Upper lobe of right lung (tissue), 1 donor: ENCODE results near the gene TNK2. TPM values are rescaled to one million over a fixed set of nuclear protein-coding genes. Genes with fewer than 3 reads are reported as not detected.

ENCODE experiments used
- ATAC-seq: fragments of 200-7000 bp; cut with Tn5 transposase; one replicate; pipeline ENCODE4 v1.9.1; 2020; ENCODE audit warnings: mild to moderate bottlenecking, moderate library complexity
- DNase-seq: peaks from one replicate; pipeline ENCODE4 v3.0.0-alpha.2; 2020
- H3K27ac ChIP-seq: fragments of 200-600 bp; one replicate; pipeline ENCODE4 v1.8.0; 2022
- H3K27me3 ChIP-seq: fragments of 200-600 bp; one replicate; pipeline ENCODE4 v1.8.0; 2022; ENCODE audit warnings: mild to moderate bottlenecking
- H3K36me3 ChIP-seq: fragments of 200-600 bp; one replicate; pipeline ENCODE4 v1.8.0; 2022
- H3K4me1 ChIP-seq: fragments of 200-600 bp; one replicate; pipeline ENCODE4 v1.8.0; 2022
- H3K4me3 ChIP-seq: fragments of 200-600 bp; one replicate; pipeline ENCODE4 v1.8.0; 2022; ENCODE audit warnings: mild to moderate bottlenecking
- H3K9me3 ChIP-seq: fragments of 200-600 bp; one replicate; pipeline ENCODE4 v1.8.0; 2022
- CTCF ChIP-seq: fragments of 200-600 bp; IDR thresholded peaks from one replicate; pipeline ENCODE4 v1.8.0; 2022; ENCODE audit warnings: antibody characterized with exemption
- intact Hi-C: fragments of 100-400 bp; cut with DNase I; formaldehyde crosslinking; loops from one replicate; pipeline ENCODE4 v1.11.0; 2022
- total RNA-seq: library from RNA; stranded (reverse); fragmentation: NEBNext Ultra II Directional; extraction: Animal tissue kit (Norgen Biotek cat#: 25700); gene quantifications from one replicate; pipeline ENCODE4 v1.2.1, GENCODE V29; 2021
- donor health status: DM: no; HTN: yes; CAD: no; lungs with severe emphysema.

TNK2 gene
- total RNA-seq, 1 donor from 2014 or later = 58.8 TPM

GRCh38 chr3:195853996-195854395 is 54.4 kb downstream of the TNK2 start:
- Histone ChIP-seq H3K27me3 (no peaks in the 10 kb centered on the region), H3K36me3 (no peaks in the 10 kb centered on the region), H3K9me3 (no peaks in the 10 kb centered on the region), H3K4me1 (peaks cover 3% of the 10 kb centered on the region), H3K27ac (no peak overlapping the region), H3K4me3 (no peak overlapping the region)
- no peak for ATAC-seq
- intact Hi-C loops = no loop called here
- DNase-seq = no peak
- TF ChIP-seq CTCF = no peak

GRCh38 chr3:195853036-195853435 is 55.3 kb downstream of the TNK2 start:
- DNase-seq (no peak), ATAC-seq (no peak)
- TF ChIP-seq CTCF = no peak
- Histone ChIP-seq H3K27me3 (no peaks in the 10 kb centered on the region), H3K4me3 (no peak overlapping the region), H3K9me3 (no peaks in the 10 kb centered on the region), H3K36me3 (no peaks in the 10 kb centered on the region), H3K4me1 (peaks cover 3% of the 10 kb centered on the region), H3K27ac (no peak overlapping the region)
- intact Hi-C loops = no loop called here

- TF ChIP-seq CTCF = peak; percentile 100
- Histone ChIP-seq H3K36me3 (no peaks in the 10 kb centered on the region), H3K27me3 (no peaks in the 10 kb centered on the region), H3K9me3 (no peaks in the 10 kb centered on the region), H3K27ac (no peak overlapping the region), H3K4me1 (peaks cover 3% of the 10 kb centered on the region), H3K4me3 (no peak overlapping the region)
- intact Hi-C loops = no loop called here
- peak; percentile 98 for ATAC-seq
- DNase-seq = peak; percentile 82
Observed at GRCh38 chr3:195850857-195851543, 57.4 kb downstream of the TNK2 start.

GRCh38 chr3:195849322-195850074 is 58.9 kb downstream of the TNK2 start:
- H3K9me3 ChIP-seq = no peaks in the 10 kb centered on the region
- no peak for DNase-seq
- intact Hi-C loops = no loop called here
- no peak overlapping the region for H3K27ac ChIP-seq
- no peaks in the 10 kb centered on the region for H3K36me3 ChIP-seq
- peaks cover under 1% of the 10 kb centered on the region for H3K4me1 ChIP-seq
- peak; percentile 7 for TF ChIP-seq CTCF
- no peaks in the 10 kb centered on the region for H3K27me3 ChIP-seq
- ATAC-seq = peak; percentile 4
- no peak overlapping the region for H3K4me3 ChIP-seq

GRCh38 chr3:195847055-195847950 is 61.0 kb downstream of the TNK2 start:
- DNase-seq (no peak), ATAC-seq (no peak)
- intact Hi-C loops = no loop called here
- Histone ChIP-seq H3K27ac (no peak overlapping the region), H3K4me3 (no peak overlapping the region), H3K27me3 (no peaks in the 10 kb centered on the region), H3K9me3 (no peaks in the 10 kb centered on the region), H3K36me3 (no peaks in the 10 kb centered on the region), H3K4me1 (no peaks in the 10 kb centered on the region)
- TF ChIP-seq CTCF = no peak
